B cell (primary cell): ENCODE data around the gene PIWIL4. TPM values are rescaled to one million over a fixed set of nuclear protein-coding genes. Genes with fewer than 3 reads are reported as not detected.

ENCODE experiments used
- ATAC-seq: fragments of 200-7000 bp; cut with Tn5 transposase; one replicate; pipeline ENCODE4 v1.10.0; 2021; ENCODE audit warnings: low read depth, mild to moderate bottlenecking, moderate number of reproducible peaks, moderate library complexity
- CTCF ChIA-PET: fragments of 350-600 bp; sonication (Branson Sonifier 250); formaldehyde crosslinking; loops from one replicate; lab custom pipeline; 2021; ENCODE audit warnings: antibody characterized with exemption, inconsistent platforms; lab: Charles Lee
- POLR2A ChIA-PET: fragments of 350-600 bp; sonication (Branson Sonifier 250); formaldehyde crosslinking; loops from one replicate; lab custom pipeline; 2021; ENCODE audit warnings: antibody characterized with exemption; lab: Charles Lee
- DNase-seq: peaks from one replicate; pipeline ENCODE4 v3.0.0; 2013
- H2AFZ ChIP-seq: 2 replicates; pipeline ENCODE4 v1.6.1; 2012; ENCODE audit warnings: mild to moderate bottlenecking, low read depth, low read length; ENCODE audit not compliant: insufficient read depth, poor library complexity, severe bottlenecking
- H3K27ac ChIP-seq, 2 donors: 1 replicate in 1 of 2; 2 replicates in 1 of 2; pipeline ENCODE4 v1.5.1; 2012 to 2013; ENCODE audit warnings: low read length in 2 of 2, mild to moderate bottlenecking in 2 of 2, moderate library complexity in 1 of 2
- H3K27me3 ChIP-seq, 4 experiments: fragments of 200-600 bp in 1 of 4; sonication (generic) in 1 of 4; replicated peaks in 1 of 4; 1 replicate in 2 of 4; 2 replicates in 2 of 4; pipeline versions ENCODE4 v1.6.1 to v1.7.0; 2013 to 2016; ENCODE audit warnings: low read length in 3 of 4, mild to moderate bottlenecking in 2 of 4, mixed read lengths in 1 of 4, moderate library complexity in 1 of 4; ENCODE audit not compliant: insufficient read depth in 4 of 4, control insufficient read depth in 3 of 4; ENCODE audit errors: control extremely low read depth in 1 of 4
- H3K36me3 ChIP-seq, 2 experiments: replicated peaks in 1 of 2; 1 replicate in 1 of 2; 2 replicates in 1 of 2; pipeline versions ENCODE4 v1.6.1 to v1.7.1; 2013; ENCODE audit warnings: low read length in 1 of 2; ENCODE audit not compliant: insufficient read depth in 2 of 2, control insufficient read depth in 1 of 2; ENCODE audit errors: control extremely low read depth in 1 of 2, extremely low read depth in 1 of 2
- H3K4me1 ChIP-seq, 2 donors: fragments of 200-600 bp in 1 of 2; sonication (generic) in 1 of 2; 1 replicate in 1 of 2; 2 replicates in 1 of 2; pipeline versions ENCODE4 v1.5.1 to v1.6.1; 2013 to 2017; ENCODE audit warnings: low read length in 2 of 2; ENCODE audit not compliant: control insufficient read depth in 2 of 2, insufficient read depth in 2 of 2
- H3K4me2 ChIP-seq: replicated peaks from 2 replicates; pipeline ENCODE3; 2012; ENCODE audit warnings: mild to moderate bottlenecking, low read depth, low read length; ENCODE audit not compliant: poor library complexity, severe bottlenecking
- H3K4me3 ChIP-seq, 5 experiments: fragments of 200-600 bp in 1 of 5; sonication (generic) in 1 of 5; 1 replicate in 3 of 5; 2 replicates in 2 of 5; pipeline versions ENCODE4 v1.5.1 to v1.7.0; 2011 to 2016; ENCODE audit warnings: low read length in 4 of 5, mild to moderate bottlenecking in 4 of 5, low read depth in 2 of 5, control low read depth in 1 of 5, moderate library complexity in 1 of 5; ENCODE audit not compliant: insufficient read depth in 1 of 5; ENCODE audit errors: control extremely low read depth in 1 of 5, extremely low read depth in 1 of 5
- H3K79me2 ChIP-seq: fragments of 200-600 bp; sonication (generic); one replicate; pipeline ENCODE4 v1.6.0; 2016; ENCODE audit warnings: low read length; ENCODE audit not compliant: control insufficient read depth, insufficient read depth
- H3K9ac ChIP-seq: fragments of 200-600 bp; sonication (generic); 2 replicates; pipeline ENCODE4 v1.6.1; 2017; ENCODE audit warnings: mild to moderate bottlenecking, low read length, moderate library complexity
- H3K9me3 ChIP-seq, 3 donors: one replicate each; pipeline versions ENCODE4 v1.6.1 to v1.7.1; 2013; ENCODE audit warnings: low read length in 2 of 3; ENCODE audit not compliant: control insufficient read depth in 2 of 3, insufficient read depth in 1 of 3; ENCODE audit errors: control extremely low read depth in 1 of 3
- H4K20me1 ChIP-seq: 2 replicates; pipeline ENCODE4 v1.6.0; 2012; ENCODE audit warnings: mild to moderate bottlenecking, low read length; ENCODE audit not compliant: insufficient read depth, control insufficient read depth, poor library complexity, severe bottlenecking
- H3K27ac Mint-ChIP-seq: one replicate; pipeline ENCODE4 v1.8.0; 2021; ENCODE audit warnings: mixed read lengths
- H3K27me3 Mint-ChIP-seq: one replicate; pipeline ENCODE4 v1.8.0; 2021; ENCODE audit warnings: mixed read lengths
- H3K4me1 Mint-ChIP-seq: one replicate; pipeline ENCODE4 v1.8.0; 2021; ENCODE audit warnings: mixed read lengths
- H3K4me3 Mint-ChIP-seq: one replicate; pipeline ENCODE4 v1.8.0; 2021; ENCODE audit warnings: mixed read lengths
- H3K9me3 Mint-ChIP-seq: one replicate; pipeline ENCODE4 v1.8.0; 2022; ENCODE audit warnings: mixed read lengths; ENCODE audit not compliant: insufficient read depth
- EZH2 ChIP-seq: IDR thresholded peaks from 2 replicates; pipeline ENCODE4 v1.6.1; 2012; ENCODE audit warnings: borderline replicate concordance, low read depth, mild to moderate bottlenecking, moderate library complexity, low read length; ENCODE audit not compliant: insufficient read depth, poor library complexity, severe bottlenecking
- WGBS: methylation state at CpG from one replicate; pipeline ENCODE4 v1.1.5; 2013; ENCODE audit warnings: missing lambda C conversion rate; ENCODE audit not compliant: insufficient coverage; 5-methylcytosine and 5-hydroxymethylcytosine counted together
- intact Hi-C: fragments of 100-400 bp; cut with micrococcal nuclease; formaldehyde crosslinking; loops from one replicate; pipeline ENCODE4 v1.10.0; 2022
- polyA plus RNA-seq: library from polyadenylated mRNA; depleted of rRNA; stranded (reverse); fragments of >200 nt; gene quantifications from 2 replicates; pipeline ENCODE4 v1.2.3, GENCODE V29; 2012
- total RNA-seq, 2 donors: library from RNA; stranded (reverse); fragments of 120-200 nt in 1 of 2; gene quantifications; 1 replicate in 1 of 2; 2 replicates in 1 of 2; pipeline versions ENCODE4 v1.2.3 to v1.2.4, GENCODE V29; 2013 to 2022
- TF ChIP-seq, protein P1 (sequence below): fragments of 200-600 bp; IDR thresholded peaks from one replicate; pipeline ENCODE4 v1.8.0; 2022; ENCODE audit warnings: antibody characterized with exemption, mild to moderate bottlenecking

The PIWIL4 gene
- total and polyA plus RNA-seq, 2 donors (not counting 1 experiment from before 2014, with no cell fraction given), result 0.67 to 1.4 TPM

DNA sequence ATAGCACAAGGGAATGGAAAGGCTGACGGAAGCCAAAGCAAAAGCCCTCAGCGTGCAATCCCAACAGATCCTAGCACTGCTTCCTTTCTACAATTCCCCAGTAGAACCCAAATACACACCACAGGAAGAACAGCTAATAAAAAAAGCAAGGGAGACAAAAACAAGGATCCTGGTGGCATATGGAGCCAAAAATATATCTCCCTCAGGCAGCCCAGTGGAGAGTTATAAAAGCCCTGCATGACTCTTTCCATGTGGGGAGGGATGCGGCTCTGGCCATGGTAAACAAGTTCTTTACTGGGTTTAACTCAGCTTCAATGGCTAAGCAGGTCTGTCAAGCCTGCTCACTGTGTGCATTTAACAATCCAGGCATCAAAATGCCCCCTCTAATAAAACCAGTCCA, 88.1 kb downstream of the PIWIL4 start:
- Histone ChIP-seq H2AFZ (no peak overlapping the region), H3K27ac (no peak overlapping the region), H4K20me1 (no peaks in the 10 kb centered on the region), H3K4me2 (no peak overlapping the region), H3K4me3 (no peak overlapping the region), H3K79me2 (no peaks in the 10 kb centered on the region), H3K9ac (no peak overlapping the region), H3K9me3 (no peaks in the 10 kb centered on the region), H3K36me3 (no peaks in the 10 kb centered on the region), H3K4me1 (no peaks in the 10 kb centered on the region), H3K27me3 (peaks cover 0 to 4% (median 0%) of the 10 kb centered on the region in 4 experiments)
- POLR2A ChIA-PET, result no interaction called here
- Mint-ChIP-seq H3K27me3 (peaks cover 21% of the 10 kb centered on the region), H3K9me3 (no peaks in the 10 kb centered on the region), H3K4me3 (no peak overlapping the region), H3K4me1 (no peaks in the 10 kb centered on the region), H3K27ac (no peak overlapping the region)
- CTCF ChIA-PET, result no interaction called here
- ATAC-seq (no peak), DNase-seq (no peak)
- TF ChIP-seq, protein P1, sequence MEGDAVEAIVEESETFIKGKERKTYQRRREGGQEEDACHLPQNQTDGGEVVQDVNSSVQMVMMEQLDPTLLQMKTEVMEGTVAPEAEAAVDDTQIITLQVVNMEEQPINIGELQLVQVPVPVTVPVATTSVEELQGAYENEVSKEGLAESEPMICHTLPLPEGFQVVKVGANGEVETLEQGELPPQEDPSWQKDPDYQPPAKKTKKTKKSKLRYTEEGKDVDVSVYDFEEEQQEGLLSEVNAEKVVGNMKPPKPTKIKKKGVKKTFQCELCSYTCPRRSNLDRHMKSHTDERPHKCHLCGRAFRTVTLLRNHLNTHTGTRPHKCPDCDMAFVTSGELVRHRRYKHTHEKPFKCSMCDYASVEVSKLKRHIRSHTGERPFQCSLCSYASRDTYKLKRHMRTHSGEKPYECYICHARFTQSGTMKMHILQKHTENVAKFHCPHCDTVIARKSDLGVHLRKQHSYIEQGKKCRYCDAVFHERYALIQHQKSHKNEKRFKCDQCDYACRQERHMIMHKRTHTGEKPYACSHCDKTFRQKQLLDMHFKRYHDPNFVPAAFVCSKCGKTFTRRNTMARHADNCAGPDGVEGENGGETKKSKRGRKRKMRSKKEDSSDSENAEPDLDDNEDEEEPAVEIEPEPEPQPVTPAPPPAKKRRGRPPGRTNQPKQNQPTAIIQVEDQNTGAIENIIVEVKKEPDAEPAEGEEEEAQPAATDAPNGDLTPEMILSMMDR, result no peak
- TF ChIP-seq EZH2, result no peak
- intact Hi-C loops, result no loop called here
- WGBS, result 73% methylated on average over 3 of the region's 3 CpGs

DNA sequence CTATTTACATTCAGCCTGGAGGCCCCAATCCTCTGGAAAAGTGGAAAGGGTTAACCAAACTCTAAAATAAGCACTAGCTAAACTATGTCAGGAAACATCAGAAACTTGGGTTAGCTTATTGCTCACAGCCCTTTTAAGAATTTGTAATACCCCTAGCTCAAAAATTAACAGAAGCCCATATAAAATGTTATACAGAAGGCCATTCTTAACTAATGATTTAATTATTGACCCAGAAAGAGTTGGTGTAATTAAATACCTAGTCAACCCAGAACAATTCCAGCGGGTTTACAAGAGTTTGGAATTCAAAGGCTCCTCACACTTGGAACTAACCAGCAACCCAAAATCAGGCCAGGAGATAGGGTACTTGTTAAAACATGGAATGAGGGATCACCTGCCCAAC, 88.8 kb downstream of the PIWIL4 start:
- no peak for TF ChIP-seq EZH2
- TF ChIP-seq, protein P1, result no peak
- no CpG with 5 or more reads among the region's 1 CpG for WGBS
- Mint-ChIP-seq H3K27ac (no peak overlapping the region), H3K27me3 (peaks cover 22% of the 10 kb centered on the region), H3K9me3 (no peaks in the 10 kb centered on the region), H3K4me1 (no peaks in the 10 kb centered on the region), H3K4me3 (no peak overlapping the region)
- H3K4me3 ChIP-seq, result no peak overlapping the region
- no peaks in the 10 kb centered on the region for H3K36me3 ChIP-seq
- POLR2A ChIA-PET, result no interaction called here
- CTCF ChIA-PET, result no interaction called here
- no peaks in the 10 kb centered on the region for H3K9me3 ChIP-seq
- no peak overlapping the region for H3K9ac ChIP-seq
- no peaks in the 10 kb centered on the region for H4K20me1 ChIP-seq
- intact Hi-C loops, result no loop called here
- H3K4me1 ChIP-seq, result no peaks in the 10 kb centered on the region
- peaks cover 0 to 4% (median 0%) of the 10 kb centered on the region in 4 experiments for H3K27me3 ChIP-seq
- no peak overlapping the region for H3K27ac ChIP-seq
- no peaks in the 10 kb centered on the region for H3K79me2 ChIP-seq
- ATAC-seq (no peak), DNase-seq (no peak)
- H2AFZ ChIP-seq, result no peak overlapping the region
- H3K4me2 ChIP-seq, result no peak overlapping the region
